GM12874 (cell line): ENCODE results near the gene PCSK6.

Source experiments
- TF ChIP-seq, protein P1 (sequence below): IDR thresholded peaks from 2 replicates; pipeline ENCODE4 v1.5.1; 2011; ENCODE audit warnings: low read depth, mild to moderate bottlenecking, control low read depth, low read length, moderate library complexity; ENCODE audit not compliant: insufficient read depth

The PCSK6 gene

GRCh38 chr15:101288905-101289513, 200.5 kb downstream of the PCSK6 start:
- TF ChIP-seq, protein P1, sequence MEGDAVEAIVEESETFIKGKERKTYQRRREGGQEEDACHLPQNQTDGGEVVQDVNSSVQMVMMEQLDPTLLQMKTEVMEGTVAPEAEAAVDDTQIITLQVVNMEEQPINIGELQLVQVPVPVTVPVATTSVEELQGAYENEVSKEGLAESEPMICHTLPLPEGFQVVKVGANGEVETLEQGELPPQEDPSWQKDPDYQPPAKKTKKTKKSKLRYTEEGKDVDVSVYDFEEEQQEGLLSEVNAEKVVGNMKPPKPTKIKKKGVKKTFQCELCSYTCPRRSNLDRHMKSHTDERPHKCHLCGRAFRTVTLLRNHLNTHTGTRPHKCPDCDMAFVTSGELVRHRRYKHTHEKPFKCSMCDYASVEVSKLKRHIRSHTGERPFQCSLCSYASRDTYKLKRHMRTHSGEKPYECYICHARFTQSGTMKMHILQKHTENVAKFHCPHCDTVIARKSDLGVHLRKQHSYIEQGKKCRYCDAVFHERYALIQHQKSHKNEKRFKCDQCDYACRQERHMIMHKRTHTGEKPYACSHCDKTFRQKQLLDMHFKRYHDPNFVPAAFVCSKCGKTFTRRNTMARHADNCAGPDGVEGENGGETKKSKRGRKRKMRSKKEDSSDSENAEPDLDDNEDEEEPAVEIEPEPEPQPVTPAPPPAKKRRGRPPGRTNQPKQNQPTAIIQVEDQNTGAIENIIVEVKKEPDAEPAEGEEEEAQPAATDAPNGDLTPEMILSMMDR = peak; percentile 54

DNA sequence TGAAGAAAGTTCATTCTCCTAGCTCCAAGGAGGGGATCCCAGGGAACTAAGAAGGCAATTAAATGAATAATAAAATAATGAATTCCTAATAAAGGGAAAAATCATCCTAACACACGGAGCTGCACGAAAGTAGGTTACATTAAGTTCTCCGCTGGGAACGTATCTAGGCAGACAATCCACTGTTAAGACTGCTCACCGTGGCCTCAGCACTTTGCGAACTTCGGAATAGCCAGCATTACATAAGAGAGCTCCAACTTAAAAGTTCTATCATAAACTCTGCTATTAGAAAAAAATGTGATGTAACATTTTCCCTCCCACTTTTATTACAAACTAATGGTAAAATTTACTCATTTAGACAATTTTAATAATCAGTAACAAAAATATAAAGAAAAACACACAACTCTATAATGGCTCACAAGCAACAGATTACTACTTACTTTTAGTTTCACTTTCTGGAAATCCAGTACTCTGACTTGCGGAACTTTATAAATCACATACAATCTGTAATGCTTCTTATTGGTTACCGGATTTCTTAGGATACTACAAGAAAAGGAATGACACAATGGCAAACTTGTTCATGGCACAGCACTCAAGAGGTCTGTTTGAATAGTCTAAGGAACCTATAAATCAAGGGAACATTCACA, 202.9 kb downstream of the PCSK6 start:
- TF ChIP-seq, protein P1 = no peak

DNA sequence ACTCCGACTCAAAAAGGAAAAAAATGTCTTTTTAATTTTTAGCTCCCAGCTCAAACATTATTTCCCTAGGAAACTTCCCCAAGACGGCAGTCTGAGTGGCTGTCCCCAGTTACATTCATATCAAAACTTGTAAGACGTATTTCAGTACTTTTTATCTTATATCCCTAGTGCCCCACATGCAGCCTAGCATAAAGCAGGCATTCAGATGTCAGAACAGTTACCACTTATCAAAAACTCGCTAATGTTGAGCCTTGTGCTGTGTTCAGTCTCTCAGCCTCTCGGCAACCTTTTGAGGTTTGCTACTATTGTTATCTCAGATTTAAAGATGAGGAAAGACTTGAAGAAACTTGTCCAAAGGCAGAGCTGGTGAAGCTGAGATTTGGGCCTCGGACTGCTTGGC, 205.6 kb downstream of the PCSK6 start:
- TF ChIP-seq, protein P1 = no peak

- TF ChIP-seq, protein P1 = no peak
Observed at GRCh38 chr15:101280007-101280406, 209.5 kb downstream of the PCSK6 start.

DNA sequence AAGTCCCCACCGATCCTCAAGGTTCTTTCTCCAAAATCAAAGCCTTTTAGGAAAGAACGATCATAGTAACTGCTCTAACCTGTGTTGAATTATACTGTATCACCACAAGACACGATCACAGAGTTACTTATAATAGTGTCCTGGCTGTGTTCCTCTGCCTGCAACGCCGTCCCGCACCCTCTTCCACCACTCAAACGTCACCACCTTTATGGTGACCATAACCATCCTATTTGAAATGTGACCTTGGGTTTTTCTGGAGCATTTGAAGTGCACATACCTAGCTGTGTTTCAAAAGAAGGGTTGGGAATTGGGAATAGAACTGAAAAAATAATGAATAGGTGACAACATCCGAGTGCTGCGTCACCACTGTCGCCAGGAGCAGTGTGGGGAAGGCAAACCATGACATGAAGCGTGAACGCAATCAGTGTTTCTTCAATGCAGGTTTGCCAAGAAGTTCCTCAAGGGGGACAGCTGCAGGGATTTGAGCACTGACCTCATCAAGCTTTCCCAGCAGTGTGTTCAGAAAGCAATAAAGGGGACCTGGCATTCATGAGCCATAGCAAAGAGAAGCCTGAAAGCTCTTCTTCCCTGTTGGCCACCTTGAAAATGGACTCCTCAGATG, 211.5 kb downstream of the PCSK6 start:
- TF ChIP-seq, protein P1 = no peak

DNA sequence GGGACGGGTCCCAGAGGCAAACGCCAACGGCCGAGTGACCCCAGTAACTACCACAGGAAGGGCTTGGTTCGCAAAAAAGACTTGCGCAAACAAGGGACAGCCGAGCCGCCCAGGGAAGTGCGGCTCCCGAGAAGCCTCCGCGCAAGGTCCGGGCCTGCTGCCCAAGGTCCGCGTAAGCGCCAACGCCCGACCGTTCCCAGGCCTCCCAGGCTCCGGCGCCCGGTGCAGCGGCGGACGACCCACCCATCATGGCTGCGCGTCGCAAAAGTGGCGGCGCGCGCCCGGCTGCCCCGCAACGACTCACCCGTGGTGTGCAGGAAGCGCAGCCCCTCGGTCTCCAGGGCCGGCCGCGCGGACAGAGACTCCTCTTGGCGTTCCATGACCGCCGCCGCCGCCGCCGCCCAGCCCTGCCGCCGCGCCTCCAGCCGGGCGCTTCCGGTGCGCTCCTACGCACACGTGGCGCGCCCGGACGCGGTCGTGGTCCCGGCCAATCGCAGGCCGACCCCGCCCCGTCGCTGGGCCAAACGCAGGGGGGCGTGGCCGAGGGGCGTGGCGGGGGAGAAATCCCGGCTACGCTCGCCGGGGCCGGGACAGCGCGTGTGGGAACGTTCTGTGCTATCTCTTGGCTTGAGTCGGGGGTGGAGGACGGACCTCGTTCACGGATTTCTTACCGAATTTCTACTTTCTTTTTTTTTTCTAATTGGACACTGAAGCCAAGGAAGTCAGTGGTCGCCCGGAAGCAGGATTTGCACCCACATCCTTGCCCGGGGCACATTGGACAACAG, 212.3 kb downstream of the PCSK6 start, which contains the start of gene SELENOS:
Gene SELENOS, minus strand, starts transcription at position 448 of the 785 bp plus-strand sequence. Its CDS starts 68 bp downstream, at position 380.
- TF ChIP-seq, protein P1 = no peak

DNA sequence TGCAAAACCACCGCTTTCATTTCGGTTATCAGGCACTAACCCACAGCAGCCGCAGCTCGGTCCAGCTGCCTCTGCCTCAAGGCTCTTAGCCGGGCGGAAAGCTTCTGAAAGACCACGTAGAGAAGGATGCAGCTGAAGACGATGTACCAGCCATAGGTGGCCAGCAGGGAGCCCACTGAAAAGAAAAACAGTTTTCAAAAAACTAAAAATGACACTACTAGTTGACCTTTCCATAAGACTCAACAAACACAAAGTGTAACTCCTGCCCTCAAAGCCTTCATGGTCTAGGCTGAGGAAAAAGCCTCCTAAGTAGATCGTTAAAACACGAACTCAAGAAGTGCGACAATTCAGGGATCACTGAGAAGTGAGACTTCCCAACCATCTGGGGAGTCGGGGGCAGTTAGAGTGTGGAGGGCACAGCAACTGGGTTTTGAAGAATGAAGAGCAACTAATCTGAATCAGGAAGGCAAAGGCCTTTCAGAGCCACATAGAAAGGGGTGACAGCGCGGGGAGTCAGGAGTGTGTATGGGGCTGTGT, 212.9 kb downstream of the PCSK6 start:
- TF ChIP-seq, protein P1 = peak; percentile 31; the same call in 1 of the 2 replicates
